K562 (cell line): Measurements from ENCODE around the gene HSPA6. TPM values are rescaled to one million over a fixed set of nuclear protein-coding genes. Genes with fewer than 3 reads are reported as not detected.

Experiments used
- ATAC-seq: fragments of 200-7000 bp; cut with Tn5 transposase; 3 replicates; pipeline ENCODE4 v1.9.1; 2020; ENCODE audit warnings: moderate library complexity
- BruUV-seq: library from RNA; stranded (reverse); fragments of 400-500 nt; replicated peaks from 2 replicates; lab custom pipeline; 2021; lab: Mats Ljungman, UMichigan
- CTCF ChIA-PET: fragments of 300-600 bp; formaldehyde crosslinking; extraction: SDS; loops from one replicate; lab custom pipeline; 2021; ENCODE audit warnings: low intra/inter-chr PET ratio; lab: Yijun Ruan, JAX
- POLR2A ChIA-PET: fragments of 300-600, 350-650 bp; sonication (Branson Sonifier 250); formaldehyde crosslinking; extraction: SDS; loops from one replicate; lab custom pipeline; 2021; ENCODE audit warnings: antibody characterized with exemption, inconsistent platforms; lab: Yijun Ruan, JAX
- DNase-seq, 4 experiments: peaks; one replicate each; pipeline versions ENCODE4 v3.0.0 to v3.0.0-alpha.2; 2011 to 2018; ENCODE audit warnings: low spot score in 3 of 4, mixed read lengths in 3 of 4; ENCODE audit errors: extremely low read depth in 1 of 4
- FAIRE-seq: peaks from 2 replicates; lab custom pipeline; 2011; peaks lifted over from hg19 to GRCh38; lab: Jason Lieb, UNC
- H2AFZ ChIP-seq: 2 replicates; pipeline ENCODE4 v1.6.0; 2011; ENCODE audit warnings: low read depth, low read length, control low read depth, inconsistent platforms
- H3K27ac ChIP-seq: fragments of 200-600 bp; 3 replicates; pipeline ENCODE4 v1.8.0; 2011; ENCODE audit warnings: low read depth, mild to moderate bottlenecking, control low read depth, inconsistent platforms, low read length, moderate library complexity, mixed read lengths; ENCODE audit errors: extremely low read depth
- H3K27me3 ChIP-seq, 2 experiments: fragments of 300-600 bp in 1 of 2; 2 replicates in 1 of 2; 3 replicates in 1 of 2; pipeline versions ENCODE4 v1.6.0 to v1.8.0; 2011; ENCODE audit warnings: inconsistent platforms in 2 of 2, low read length in 2 of 2, mild to moderate bottlenecking in 1 of 2, mixed read lengths in 1 of 2, moderate library complexity in 1 of 2; ENCODE audit not compliant: control insufficient read depth in 2 of 2, insufficient read depth in 2 of 2
- H3K36me3 ChIP-seq: fragments of 300-600 bp; 3 replicates; pipeline ENCODE4 v1.8.0; 2011; ENCODE audit warnings: mild to moderate bottlenecking, low read length, inconsistent platforms; ENCODE audit not compliant: control insufficient read depth, insufficient read depth
- H3K4me1 ChIP-seq, 2 experiments: fragments of 200-600 bp in 1 of 2; replicated peaks in 1 of 2; 2 replicates in 1 of 2; 3 replicates in 1 of 2; pipeline versions ENCODE4 v1.5.1 to v1.8.0; 2011; ENCODE audit warnings: inconsistent platforms in 2 of 2, low read length in 2 of 2, mild to moderate bottlenecking in 1 of 2, mixed read lengths in 1 of 2, moderate library complexity in 1 of 2; ENCODE audit not compliant: control insufficient read depth in 2 of 2, insufficient read depth in 2 of 2
- H3K4me2 ChIP-seq: 2 replicates; pipeline ENCODE4 v1.6.1; 2011; ENCODE audit warnings: low read length, control low read depth, inconsistent platforms, mixed read lengths; ENCODE audit not compliant: insufficient read depth
- H3K4me3 ChIP-seq: fragments of 200-600 bp; sonication (generic), shearing (Covaris generic); 2 replicates; pipeline ENCODE4 v1.5.1; 2016; ENCODE audit warnings: control low read depth, inconsistent platforms
- H3K79me2 ChIP-seq: fragments of 200-600 bp; 3 replicates; pipeline ENCODE4 v1.8.0; 2011; ENCODE audit warnings: low read length, inconsistent platforms; ENCODE audit not compliant: control insufficient read depth, insufficient read depth
- H3K9ac ChIP-seq, 2 experiments: 2 replicates each; pipeline versions ENCODE4 v1.6.0 to v1.6.1; 2011; ENCODE audit warnings: low read depth in 2 of 2, low read length in 2 of 2, control low read depth in 1 of 2, inconsistent platforms in 1 of 2, mild to moderate bottlenecking in 1 of 2, mixed read lengths in 1 of 2; ENCODE audit not compliant: insufficient read depth in 1 of 2
- H3K9me1 ChIP-seq: one replicate; pipeline ENCODE4 v1.6.0; 2011; ENCODE audit warnings: inconsistent platforms, mild to moderate bottlenecking, low read length, moderate library complexity; ENCODE audit not compliant: control insufficient read depth, insufficient read depth
- H3K9me3 ChIP-seq: replicated peaks from 2 replicates; pipeline ENCODE4 v1.5.1; 2011; ENCODE audit warnings: low read depth, low read length, inconsistent platforms; ENCODE audit not compliant: control insufficient read depth, insufficient read depth
- H4K20me1 ChIP-seq: replicated peaks from 2 replicates; pipeline ENCODE4 v1.6.1; 2011; ENCODE audit warnings: low read length, inconsistent platforms, mixed read lengths; ENCODE audit not compliant: control insufficient read depth, insufficient read depth
- BRCA1 ChIP-seq, 2 experiments: fragments of 450-650 bp in 1 of 2; sonication (generic) in 1 of 2; formaldehyde crosslinking in 1 of 2; IDR thresholded peaks; 2 replicates each; pipeline versions ENCODE4 v1.5.0 to v1.6.1; 2017 to 2020; ENCODE audit warnings: mild to moderate bottlenecking in 1 of 2, missing genetic modification reagents in 1 of 2
- FOXJ3 ChIP-seq: sonication (generic); formaldehyde crosslinking; IDR thresholded peaks from 2 replicates; pipeline ENCODE4 v1.4.0; 2020; ENCODE audit warnings: mild to moderate bottlenecking, missing genetic modification reagents
- FOXP4 ChIP-seq: sonication (generic); formaldehyde crosslinking; IDR thresholded peaks from 2 replicates; pipeline ENCODE4 v1.8.0; 2022; ENCODE audit warnings: mild to moderate bottlenecking, missing genetic modification reagents, borderline replicate concordance
- NR4A1 ChIP-seq, 2 experiments: fragments of 250-450 bp in 1 of 2; fragments of 450-650 bp in 1 of 2; sonication (Bioruptor Pico) in 1 of 2; IDR thresholded peaks; 2 replicates each; pipeline versions ENCODE4 v1.4.0 to v1.6.1; 2016 to 2020; ENCODE audit warnings: mild to moderate bottlenecking in 2 of 2, missing compliant biosample characterization in 1 of 2, missing genetic modification characterization in 1 of 2, moderate library complexity in 1 of 2
- PHB2 ChIP-seq: fragments of 450-650 bp; IDR thresholded peaks from 2 replicates; pipeline ENCODE4 v1.6.1; 2017; ENCODE audit warnings: low read depth
- PREB ChIP-seq: sonication (generic); formaldehyde crosslinking; IDR thresholded peaks from 2 replicates; pipeline ENCODE4 v1.8.1; 2023; ENCODE audit warnings: mild to moderate bottlenecking, missing genetic modification reagents
- SMARCE1 ChIP-seq: fragments of 450-650 bp; IDR thresholded peaks from 2 replicates; pipeline ENCODE4 v1.7.1; 2016; ENCODE audit warnings: mild to moderate bottlenecking
- SNRNP70 ChIP-seq: fragments of 200-400 bp; formaldehyde crosslinking; optimal IDR thresholded peaks from 2 replicates; pipeline ENCODE3; 2017; ENCODE audit warnings: low read depth, low read length
- TEAD4 ChIP-seq, 2 experiments: sonication (generic) in 1 of 2; formaldehyde crosslinking in 1 of 2; IDR thresholded peaks; 2 replicates each; pipeline versions ENCODE4 v1.6.1 to v1.8.0; 2012 to 2022; ENCODE audit warnings: borderline replicate concordance in 1 of 2, inconsistent platforms in 1 of 2, low read length in 1 of 2, mild to moderate bottlenecking in 1 of 2, missing genetic modification reagents in 1 of 2
- ZNF175 ChIP-seq: fragments of 200-800 bp; sonication (Bioruptor generic); IDR thresholded peaks from 2 replicates; pipeline ENCODE4 v1.6.1; 2016; ENCODE audit warnings: low read depth, mild to moderate bottlenecking, missing genetic modification characterization, missing compliant biosample characterization
- ZNF184 ChIP-seq: sonication (generic); formaldehyde crosslinking; IDR thresholded peaks from 2 replicates; pipeline ENCODE4 v1.5.0; 2020; ENCODE audit warnings: missing genetic modification reagents
- ZNF282 ChIP-seq: sonication (generic); formaldehyde crosslinking; IDR thresholded peaks from 2 replicates; pipeline ENCODE4 v1.8.1; 2023; ENCODE audit warnings: missing genetic modification reagents
- ZNF668 ChIP-seq: fragments of 250-450 bp; sonication (Bioruptor Pico); IDR thresholded peaks from 2 replicates; pipeline ENCODE4 v1.8.0; 2022; ENCODE audit warnings: mild to moderate bottlenecking, inconsistent platforms
- WGBS: fragments of 100-300 bp; shearing (Covaris generic); methylation state at CpG from one replicate; pipeline ENCODE4 v1.1.6; 2016; ENCODE audit warnings: low coverage, mixed read lengths; ENCODE audit not compliant: insufficient coverage; ENCODE audit errors: missing lambda C conversion rate; 5-methylcytosine and 5-hydroxymethylcytosine counted together
- in situ Hi-C: fragments of 300-500 bp; cut with MboI; formaldehyde crosslinking; loops from 4 replicates; pipeline ENCODE4 v1.15.0; 2018; ENCODE audit warnings: inconsistent platforms, mixed read lengths
- intact Hi-C: fragments of 100-400 bp; cut with micrococcal nuclease; formaldehyde crosslinking; loops from 2 replicates; pipeline ENCODE4 v1.14.2; 2022
- polyA plus RNA-seq, 8 experiments: library from polyadenylated mRNA; depleted of rRNA in 4 of 8; stranded (reverse) in 5 of 8; unstranded in 3 of 8; fragments of >200 nt; fragmentation: Nextera tagmentation in 2 of 8; fragmentation: Illumina TruSeq in 1 of 8; extraction: Ambion mirVana in 2 of 8; extraction: Trizol in 1 of 8; gene quantifications; 2 replicates each; pipeline versions ENCODE4 v1.2.1 to v1.2.3, GENCODE V29; 2011 to 2014; ENCODE audit warnings: inconsistent platforms in 1 of 8, missing spikeins in 1 of 8
- total RNA-seq, 7 experiments: library from RNA; depleted of rRNA in 6 of 7; stranded (reverse); fragments of >200 nt in 6 of 7; fragmentation: Illumina TruSeq in 2 of 7; extraction: Trizol in 2 of 7; gene quantifications; 2 replicates each; pipeline versions ENCODE4 v1.2.1 to v1.2.3, GENCODE V29; 2011 to 2021; ENCODE audit warnings: low replicate concordance in 1 of 7

The HSPA6 gene
- total and polyA plus RNA-seq, 9 of the 15 experiments (the other 6 are each of a cell fraction or from before 2014, with no cell fraction given) = 0.15 to 10.0 (median 2.4) TPM

- Histone ChIP-seq H3K27ac (peak overlapping the region; percentile 87), H3K4me1 (peaks cover 16 to 53% of the 10 kb centered on the region in 2 experiments), H4K20me1 (no peaks in the 10 kb centered on the region), H3K9me3 (no peaks in the 10 kb centered on the region), H3K4me2 (peak overlapping the region; percentile 86), H2AFZ (peak overlapping the region; percentile 63), H3K79me2 (peaks cover 51% of the 10 kb centered on the region), H3K27me3 (no peaks in the 10 kb centered on the region), H3K36me3 (peaks cover 39% of the 10 kb centered on the region; the same call in 2 of the 3 replicates), H3K9ac (peak overlapping the region; percentile 75 to 81; a peak in 3 of 4 replicates), H3K4me3 (peak overlapping the region; percentile 51), H3K9me1 (no peaks in the 10 kb centered on the region)
- CTCF ChIA-PET = no interaction called here
- WGBS = 6% methylated on average over 12 of the region's 15 CpGs
- in situ Hi-C loops = no loop called here
- intact Hi-C loops = loop anchor here (5.0 kb wide), 1 partner anchor 36 kb away; no protein-coding TSS in a partner anchor
- POLR2A ChIA-PET = interaction anchor here (1.1 to 1.7 kb wide), 2 partner anchors 11 to 215 kb away, joined by 3 to 4 read pairs; no protein-coding TSS in a partner anchor
- DNase-seq = peak; percentile 50 to 85 (median 54)
- BruUV-seq = no TSS peak
- peak; percentile 32 for FAIRE-seq
- ATAC-seq = peak; percentile 79
- no peak for TF ChIP-seq NR4A1 (CRISPR knock-in tag; IDR thresholded peaks at IDR 0.05)
- TF ChIP-seq NR4A1 (tag; IDR thresholded peaks at IDR 0.05) = no peak
- TF ChIP-seq TEAD4 (IDR thresholded peaks at IDR 0.05; ENCODE audit: low read length) = 0 out of 2 replicates have a peak, but pooled peaks have one; percentile 9
- TF ChIP-seq TEAD4 (CRISPR knock-in tag; IDR thresholded peaks at IDR 0.05; ENCODE audit: borderline replicate concordance) = no peak
- TF ChIP-seq ZNF668 (CRISPR knock-in tag) = no peak
- TF ChIP-seq PREB (CRISPR knock-in tag) = no peak
- TF ChIP-seq ZNF184 (CRISPR knock-in tag) = no peak
- TF ChIP-seq BRCA1 (IDR thresholded peaks at IDR 0.05) = no peak
- TF ChIP-seq BRCA1 (CRISPR knock-in tag; IDR thresholded peaks at IDR 0.05) = no peak
- no peak for TF ChIP-seq FOXP4 (CRISPR knock-in tag)
- no peak for TF ChIP-seq ZNF282 (CRISPR knock-in tag)
- no peak for TF ChIP-seq SNRNP70
- no peak for TF ChIP-seq PHB2
- TF ChIP-seq ZNF175 = no peak
- no peak for TF ChIP-seq FOXJ3
- no peak for TF ChIP-seq SMARCE1
These were observed 17.8 kb upstream of the HSPA6 start for GRCh38 chr1:161506336-161507223.
